Cardiac ventricle fibroblast (primary cell): ENCODE measurements around the gene GCNA. TPM values are rescaled to one million over a fixed set of nuclear protein-coding genes. Genes with fewer than 3 reads are reported as not detected.

Source experiments
- total RNA-seq: library from RNA; depleted of rRNA; stranded (reverse); fragments of >200 nt; gene quantifications from 2 replicates; pipeline ENCODE4 v1.2.3, GENCODE V29; 2015

The GCNA gene, protein sequence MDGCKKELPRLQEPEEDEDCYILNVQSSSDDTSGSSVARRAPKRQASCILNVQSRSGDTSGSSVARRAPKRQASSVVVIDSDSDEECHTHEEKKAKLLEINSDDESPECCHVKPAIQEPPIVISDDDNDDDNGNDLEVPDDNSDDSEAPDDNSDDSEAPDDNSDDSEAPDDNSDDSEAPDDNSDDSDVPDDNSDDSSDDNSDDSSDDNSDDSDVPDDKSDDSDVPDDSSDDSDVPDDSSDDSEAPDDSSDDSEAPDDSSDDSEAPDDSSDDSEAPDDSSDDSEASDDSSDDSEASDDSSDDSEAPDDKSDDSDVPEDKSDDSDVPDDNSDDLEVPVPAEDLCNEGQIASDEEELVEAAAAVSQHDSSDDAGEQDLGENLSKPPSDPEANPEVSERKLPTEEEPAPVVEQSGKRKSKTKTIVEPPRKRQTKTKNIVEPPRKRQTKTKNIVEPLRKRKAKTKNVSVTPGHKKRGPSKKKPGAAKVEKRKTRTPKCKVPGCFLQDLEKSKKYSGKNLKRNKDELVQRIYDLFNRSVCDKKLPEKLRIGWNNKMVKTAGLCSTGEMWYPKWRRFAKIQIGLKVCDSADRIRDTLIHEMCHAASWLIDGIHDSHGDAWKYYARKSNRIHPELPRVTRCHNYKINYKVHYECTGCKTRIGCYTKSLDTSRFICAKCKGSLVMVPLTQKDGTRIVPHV
- total RNA-seq, result 0.69 and 5.6 TPM in 2 replicates

DNA sequence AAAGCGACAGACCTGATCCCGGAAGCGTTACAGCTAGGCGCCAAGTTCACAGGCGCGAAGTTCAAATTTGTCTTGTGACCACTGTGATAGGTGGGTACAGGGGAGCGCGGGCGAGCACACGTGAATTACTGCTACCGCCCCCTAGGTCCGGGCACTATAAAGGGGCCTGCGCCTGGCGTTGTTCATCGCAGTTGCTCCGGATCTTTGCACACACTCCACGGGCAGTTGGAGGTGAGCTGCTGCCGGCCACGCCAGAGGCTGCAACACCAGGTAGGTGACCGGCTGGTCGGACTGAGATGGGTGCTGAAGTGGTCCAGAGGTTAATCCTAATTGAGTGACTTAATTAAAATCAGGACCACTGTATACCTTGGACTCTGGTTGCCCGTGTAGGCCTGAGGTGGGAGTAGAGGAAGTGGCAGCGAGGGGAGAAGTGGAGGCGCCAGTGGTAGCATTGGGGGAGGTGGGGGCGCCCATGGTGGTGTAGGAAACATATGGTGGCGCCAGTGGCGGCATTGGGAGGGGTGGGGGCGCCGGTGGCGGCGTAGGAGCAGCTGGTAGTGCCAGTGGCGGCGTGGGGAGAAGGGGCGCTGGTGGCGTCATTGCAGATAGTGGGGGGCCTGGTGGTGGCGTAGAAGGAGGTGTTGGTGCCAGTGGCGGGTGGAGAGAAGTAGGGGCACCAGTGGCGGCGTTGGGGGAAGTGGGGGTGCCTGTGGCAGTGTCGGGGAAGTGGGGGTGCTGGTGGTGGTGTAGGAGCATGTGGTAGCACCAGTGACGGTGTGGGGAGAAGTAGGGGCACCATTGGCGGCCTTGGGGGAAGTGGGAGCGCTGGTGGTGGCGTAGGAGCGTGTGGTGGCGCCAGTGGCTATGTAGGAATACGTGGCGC is at the start of gene GCNA:
Gene GCNA (plus strand): TSS at position 185 of the 883 bp plus-strand sequence. CDS start 2,385 bp downstream, outside the sequence.

DNA sequence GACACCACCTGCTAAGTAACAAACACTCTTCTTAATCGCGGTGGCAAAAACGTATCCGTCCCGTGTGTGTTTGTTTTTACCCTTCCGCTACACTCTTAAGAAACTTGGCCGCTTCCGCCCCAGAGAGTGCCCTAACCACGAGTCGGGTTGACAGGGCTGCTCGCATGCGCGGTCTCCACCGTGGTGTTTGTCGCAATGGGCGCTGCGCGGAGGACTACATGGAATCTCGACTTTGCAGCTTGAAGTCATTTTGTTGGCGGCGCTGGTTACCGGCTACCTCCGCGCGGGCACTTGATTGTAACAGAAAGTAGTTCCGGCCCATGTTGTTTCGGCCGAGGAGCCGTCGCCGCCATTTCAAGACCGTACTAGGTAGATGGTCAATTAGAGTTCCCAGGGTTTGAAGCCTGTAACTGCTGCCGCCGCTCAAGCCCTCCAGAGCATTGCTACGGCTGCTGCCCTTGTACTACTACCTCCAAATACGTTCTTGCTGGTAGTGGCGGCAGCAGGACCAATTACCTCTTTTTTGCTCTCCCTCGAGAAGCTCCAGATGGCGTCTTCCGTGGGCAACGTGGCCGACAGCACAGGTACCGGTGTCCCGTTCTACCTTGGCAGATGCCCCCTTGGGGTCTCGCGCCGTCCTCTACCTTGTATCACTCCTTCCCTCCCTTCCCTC is 45.3 kb upstream of the GCNA start, which contains the start of gene OGT:
Gene OGT (plus strand): TSS at position 352 of the 673 bp plus-strand sequence. CDS start 196 bp downstream, at position 548.

DNA sequence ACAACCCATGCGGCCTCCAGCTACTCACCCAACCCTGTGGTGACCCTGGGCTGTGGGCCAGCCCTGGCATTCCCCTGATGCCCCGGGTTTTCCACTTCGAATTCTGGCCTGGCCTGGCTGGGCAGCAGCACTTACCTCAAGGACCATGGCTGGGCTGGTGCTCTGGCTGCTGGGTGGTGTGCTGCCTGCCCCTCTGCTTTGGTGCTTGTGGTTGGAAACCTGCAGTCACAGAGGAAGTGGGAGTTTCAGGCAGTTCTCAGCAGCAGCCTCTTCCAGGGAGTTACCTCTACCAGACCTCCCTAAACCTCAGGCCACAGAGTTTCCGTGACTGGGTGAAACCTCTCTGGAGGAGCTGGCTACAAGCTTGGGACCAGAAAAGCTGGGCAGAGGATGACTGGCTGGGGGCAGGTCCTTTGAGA is 40.1 kb downstream of the GCNA start, which contains the start of gene CXCR3:
Gene CXCR3 (minus strand): TSS at position 209 of the 419 bp plus-strand sequence. CDS start 62 bp downstream, at position 147.

Other genes starting within 250 kb of the GCNA start
- 23.0 and 31.0 TPM in 2 replicates for gene TAF1, start 212.1 kb upstream of the GCNA start, total RNA-seq
- gene OGT, start 45.3 kb upstream of the GCNA start, total RNA-seq, result 86.2 and 90.9 TPM in 2 replicates
- gene CXCR3, start 40.1 kb downstream of the GCNA start, total RNA-seq, result not detected in 2 replicates
- not detected in 2 replicates for gene CXorf49, start 139.8 kb downstream of the GCNA start, total RNA-seq
- gene CXorf49B, start 184.9 kb downstream of the GCNA start, total RNA-seq, result not detected in 2 replicates